ENCODE data around the gene IST1.

DNA sequence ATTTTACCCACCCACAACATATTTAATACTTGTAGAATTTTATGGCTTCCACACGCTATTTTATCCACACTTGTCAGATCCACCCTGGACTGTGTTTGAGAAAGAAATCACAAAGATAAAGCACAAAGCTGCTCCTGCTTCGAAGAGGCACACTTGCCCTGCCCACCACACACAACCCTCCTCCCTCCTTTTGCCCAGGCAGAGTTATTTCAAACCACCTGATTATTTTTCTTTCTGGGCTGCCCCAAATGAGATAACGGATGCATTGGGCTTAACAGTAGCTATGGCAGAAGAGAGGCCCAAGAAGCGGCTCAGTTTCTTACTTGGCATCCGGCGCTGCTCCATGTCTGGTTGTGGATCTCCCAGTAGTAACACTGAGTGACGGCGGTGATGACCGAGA, 77.7 kb downstream of the IST1 start:
- no peak for TF ChIP-seq CHD2 (IDR thresholded peaks at IDR 0.05; ENCODE audit: borderline replicate concordance, low read depth, low read length)
- TF ChIP-seq, protein P1, sequence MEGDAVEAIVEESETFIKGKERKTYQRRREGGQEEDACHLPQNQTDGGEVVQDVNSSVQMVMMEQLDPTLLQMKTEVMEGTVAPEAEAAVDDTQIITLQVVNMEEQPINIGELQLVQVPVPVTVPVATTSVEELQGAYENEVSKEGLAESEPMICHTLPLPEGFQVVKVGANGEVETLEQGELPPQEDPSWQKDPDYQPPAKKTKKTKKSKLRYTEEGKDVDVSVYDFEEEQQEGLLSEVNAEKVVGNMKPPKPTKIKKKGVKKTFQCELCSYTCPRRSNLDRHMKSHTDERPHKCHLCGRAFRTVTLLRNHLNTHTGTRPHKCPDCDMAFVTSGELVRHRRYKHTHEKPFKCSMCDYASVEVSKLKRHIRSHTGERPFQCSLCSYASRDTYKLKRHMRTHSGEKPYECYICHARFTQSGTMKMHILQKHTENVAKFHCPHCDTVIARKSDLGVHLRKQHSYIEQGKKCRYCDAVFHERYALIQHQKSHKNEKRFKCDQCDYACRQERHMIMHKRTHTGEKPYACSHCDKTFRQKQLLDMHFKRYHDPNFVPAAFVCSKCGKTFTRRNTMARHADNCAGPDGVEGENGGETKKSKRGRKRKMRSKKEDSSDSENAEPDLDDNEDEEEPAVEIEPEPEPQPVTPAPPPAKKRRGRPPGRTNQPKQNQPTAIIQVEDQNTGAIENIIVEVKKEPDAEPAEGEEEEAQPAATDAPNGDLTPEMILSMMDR (IDR thresholded peaks at IDR 0.05 in 2 of 3, conservative IDR thresholded peaks at IDR 0.05 in 1 of 3; ENCODE audit: control insufficient read depth in 2 of 3, extremely low read depth in 1 of 3, insufficient read depth in 1 of 3, low read depth in 3 of 3, low read length in 3 of 3), result no peak
- no peak for TF ChIP-seq POLR2A (IDR thresholded peaks at IDR 0.05; ENCODE audit: low read depth, low read length)
- no peak for TF ChIP-seq JUND (IDR thresholded peaks at IDR 0.05; ENCODE audit: low read depth, low read length)

Data from GM12878 (cell line).